CD4-positive, alpha-beta T cell treated with Interleukin-17A for 4 hours (primary cell): ENCODE results near the gene MFSD6.
"Not testable (repeated sequence)": the region's sequence is repeated elsewhere in the genome, so short reads cannot be mapped to it uniquely, and the experiment has no call there.

ENCODE experiments used
- DNase-seq: peaks from one replicate; pipeline ENCODE4 v3.0.0-alpha.2; 2020; ENCODE audit warnings: mixed read lengths

Gene MFSD6

GRCh38 chr2:190407662-190408537, at the start of gene MFSD6:
TSS of gene MFSD6 (plus strand) at chr2:190408355. CDS start at chr2:190436030, 27,675 bp downstream.
- DNase-seq, result peak; percentile 70

GRCh38 chr2:190358655-190359448, 49.3 kb upstream of the MFSD6 start:
- not testable (repeated sequence) for DNase-seq

GRCh38 chr2:190360561-190360960, 47.6 kb upstream of the MFSD6 start:
- no peak for DNase-seq

- DNase-seq, result no peak
These were observed 47.2 kb upstream of the MFSD6 start for GRCh38 chr2:190360965-190361364.

- DNase-seq, result no peak
These were observed 46.6 kb upstream of the MFSD6 start for GRCh38 chr2:190361572-190361971.

- no peak for DNase-seq
These were observed 45.3 kb upstream of the MFSD6 start for GRCh38 chr2:190362894-190363293.

GRCh38 chr2:190365499-190366204, 42.5 kb upstream of the MFSD6 start:
- DNase-seq, result no peak

GRCh38 chr2:190366248-190366753, 41.9 kb upstream of the MFSD6 start:
- no peak for DNase-seq

- DNase-seq, result no peak
These were observed 41.1 kb upstream of the MFSD6 start for GRCh38 chr2:190367091-190367490.

GRCh38 chr2:190369635-190370034, 38.5 kb upstream of the MFSD6 start:
- DNase-seq, result no peak

GRCh38 chr2:190376083-190376482, 32.1 kb upstream of the MFSD6 start:
- no peak for DNase-seq

GRCh38 chr2:190376591-190377245, 31.4 kb upstream of the MFSD6 start:
- no peak for DNase-seq

- DNase-seq, result no peak
These were observed 29.3 kb upstream of the MFSD6 start for GRCh38 chr2:190378880-190379237.

- DNase-seq, result no peak
These were observed 28.7 kb upstream of the MFSD6 start for GRCh38 chr2:190379249-190379964.

GRCh38 chr2:190380962-190381412, 27.2 kb upstream of the MFSD6 start:
- DNase-seq, result no peak

GRCh38 chr2:190382851-190383250, 25.3 kb upstream of the MFSD6 start:
- peak; percentile 43 for DNase-seq

- DNase-seq, result no peak
These were observed 20.7 kb upstream of the MFSD6 start for GRCh38 chr2:190387422-190387821.

- no peak for DNase-seq
These were observed 11.9 kb upstream of the MFSD6 start for GRCh38 chr2:190396271-190396670.

- no peak for DNase-seq
These were observed 5.1 kb upstream of the MFSD6 start for GRCh38 chr2:190402986-190403603.

GRCh38 chr2:190404487-190404886, 3.7 kb upstream of the MFSD6 start:
- no peak for DNase-seq

GRCh38 chr2:190405070-190405469, 3.1 kb upstream of the MFSD6 start:
- no peak for DNase-seq
